ENCODE data around the gene MAN1C1.

MAN1C1 gene

DNA sequence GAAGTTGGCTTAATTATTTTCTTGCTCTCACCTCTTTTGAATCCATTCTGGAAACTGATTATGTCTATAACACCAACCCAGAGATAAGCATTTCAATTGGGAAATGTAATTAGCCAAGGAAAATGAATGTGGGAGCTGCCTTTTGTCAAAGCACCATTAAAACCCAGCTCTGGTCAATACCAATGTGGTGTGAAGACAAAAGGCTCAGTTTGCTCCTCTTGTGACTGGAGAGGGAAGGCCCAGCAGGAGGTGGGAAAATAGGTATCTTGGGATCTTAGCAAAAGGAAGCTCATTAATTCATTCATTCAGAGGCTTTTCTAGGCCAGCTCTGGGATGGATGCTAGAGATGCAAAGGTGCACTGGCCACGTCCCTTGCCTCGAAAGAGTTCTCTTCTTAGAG lies 108.4 kb downstream of the MAN1C1 start:
- Mint-ChIP-seq H3K4me3 (no peak overlapping the region), H3K27me3 (ENCODE audit: low read depth) (peaks cover 5% of the 10 kb centered on the region)
- TF ChIP-seq, protein P1, sequence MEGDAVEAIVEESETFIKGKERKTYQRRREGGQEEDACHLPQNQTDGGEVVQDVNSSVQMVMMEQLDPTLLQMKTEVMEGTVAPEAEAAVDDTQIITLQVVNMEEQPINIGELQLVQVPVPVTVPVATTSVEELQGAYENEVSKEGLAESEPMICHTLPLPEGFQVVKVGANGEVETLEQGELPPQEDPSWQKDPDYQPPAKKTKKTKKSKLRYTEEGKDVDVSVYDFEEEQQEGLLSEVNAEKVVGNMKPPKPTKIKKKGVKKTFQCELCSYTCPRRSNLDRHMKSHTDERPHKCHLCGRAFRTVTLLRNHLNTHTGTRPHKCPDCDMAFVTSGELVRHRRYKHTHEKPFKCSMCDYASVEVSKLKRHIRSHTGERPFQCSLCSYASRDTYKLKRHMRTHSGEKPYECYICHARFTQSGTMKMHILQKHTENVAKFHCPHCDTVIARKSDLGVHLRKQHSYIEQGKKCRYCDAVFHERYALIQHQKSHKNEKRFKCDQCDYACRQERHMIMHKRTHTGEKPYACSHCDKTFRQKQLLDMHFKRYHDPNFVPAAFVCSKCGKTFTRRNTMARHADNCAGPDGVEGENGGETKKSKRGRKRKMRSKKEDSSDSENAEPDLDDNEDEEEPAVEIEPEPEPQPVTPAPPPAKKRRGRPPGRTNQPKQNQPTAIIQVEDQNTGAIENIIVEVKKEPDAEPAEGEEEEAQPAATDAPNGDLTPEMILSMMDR (IDR thresholded peaks at IDR 0.05; ENCODE audit: unreplicated experiment in 3 of 3) = no peak

GRCh38 chr1:25725482-25725881 lies 108.9 kb downstream of the MAN1C1 start:
- Mint-ChIP-seq H3K4me1 (peaks cover 77% of the 10 kb centered on the region), H3K27me3 (ENCODE audit: low read depth) (peaks cover 5% of the 10 kb centered on the region), H3K27ac (peak overlapping the region in 2 of 3 experiments; percentile 63 to 95), H3K36me3 (ENCODE audit: low read depth) (no peaks in the 10 kb centered on the region), H3K9me3 (no peaks in the 10 kb centered on the region), H3K4me3 (no peak overlapping the region)
- TF ChIP-seq, protein P1 (IDR thresholded peaks at IDR 0.05; ENCODE audit: unreplicated experiment in 3 of 3) = no peak

More for the DNA sequence above, 108.4 kb downstream of the MAN1C1 start:
- no peaks in the 10 kb centered on the region for H3K36me3 Mint-ChIP-seq (ENCODE audit: low read depth)
- H3K4me1 Mint-ChIP-seq = peaks cover 73% of the 10 kb centered on the region
- peak overlapping the region in 2 of 3 experiments; percentile 61 to 95 for H3K27ac Mint-ChIP-seq
- H3K9me3 Mint-ChIP-seq = no peaks in the 10 kb centered on the region

DNA sequence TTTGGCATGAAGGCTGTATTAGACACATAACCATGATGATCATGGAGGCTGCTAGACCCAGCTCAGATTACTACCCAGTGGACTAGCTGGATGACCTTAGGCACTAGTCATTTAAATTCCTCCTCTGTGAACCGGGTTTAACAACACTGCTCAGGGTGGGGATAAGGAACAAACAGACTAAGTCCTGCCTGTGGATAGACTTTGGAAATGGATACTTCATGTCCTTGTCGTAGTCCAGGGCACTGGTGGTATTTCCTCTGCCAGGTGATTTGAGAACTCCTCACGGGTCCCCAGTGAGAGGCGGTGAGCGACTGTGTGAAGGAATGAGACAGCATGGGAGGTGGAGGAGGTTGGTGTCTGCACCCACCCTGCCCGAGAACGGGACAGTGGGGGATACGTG lies 110.5 kb downstream of the MAN1C1 start:
- Mint-ChIP-seq H3K4me1 (peaks cover 78% of the 10 kb centered on the region), H3K36me3 (ENCODE audit: low read depth) (no peaks in the 10 kb centered on the region), H3K4me3 (peak overlapping the region in 1 of 3 experiments; percentile 66), H3K27ac (peak overlapping the region; percentile 80 to 95 (median 87)), H3K9me3 (no peaks in the 10 kb centered on the region), H3K27me3 (ENCODE audit: low read depth) (peaks cover 5% of the 10 kb centered on the region)
- TF ChIP-seq, protein P1 (IDR thresholded peaks at IDR 0.05; ENCODE audit: unreplicated experiment in 3 of 3) = no peak

GRCh38 chr1:25727635-25728286 lies 111.2 kb downstream of the MAN1C1 start:
- peak overlapping the region; percentile 80 to 95 (median 87) for H3K27ac Mint-ChIP-seq
- TF ChIP-seq, protein P1 (IDR thresholded peaks at IDR 0.05; ENCODE audit: unreplicated experiment in 3 of 3) = no peak
- no peaks in the 10 kb centered on the region for H3K36me3 Mint-ChIP-seq (ENCODE audit: low read depth)
- peaks cover 1% of the 10 kb centered on the region for H3K27me3 Mint-ChIP-seq (ENCODE audit: low read depth)
- peak overlapping the region in 1 of 3 experiments; percentile 8 for H3K4me3 Mint-ChIP-seq
- peaks cover 75% of the 10 kb centered on the region for H3K4me1 Mint-ChIP-seq
- H3K9me3 Mint-ChIP-seq = no peaks in the 10 kb centered on the region

- peaks cover 5% of the 10 kb centered on the region for H3K27me3 Mint-ChIP-seq (ENCODE audit: low read depth)
- H3K4me3 Mint-ChIP-seq = no peak overlapping the region
- no peaks in the 10 kb centered on the region for H3K36me3 Mint-ChIP-seq (ENCODE audit: low read depth)
- TF ChIP-seq, protein P1 (IDR thresholded peaks at IDR 0.05; ENCODE audit: unreplicated experiment in 3 of 3) = no peak
- H3K27ac Mint-ChIP-seq = peak overlapping the region; percentile 80 to 95 (median 87)
- H3K4me1 Mint-ChIP-seq = peaks cover 75% of the 10 kb centered on the region
- H3K9me3 Mint-ChIP-seq = no peaks in the 10 kb centered on the region
Measured at GRCh38 chr1:25728301-25728935, 111.8 kb downstream of the MAN1C1 start.

Measured in nephron (organoid).